Immature natural killer cell (primary cell): ENCODE data around the gene HOATZ. TPM values are rescaled to one million over a fixed set of nuclear protein-coding genes. Genes with fewer than 3 reads are reported as not detected.
A peak's percentile ranks its signal among the peaks of the same experiment; 100 is the strongest.

Source experiments
- DNase-seq, 3 donors: peaks; one replicate each; pipeline ENCODE4 v3.0.0; 2022; ENCODE audit warnings: mixed read lengths in 1 of 3
- H3K27ac Mint-ChIP-seq, 6 donors: one replicate each; pipeline ENCODE4 v1.8.0; 2020; ENCODE audit warnings: mixed read lengths in 6 of 6, mild to moderate bottlenecking in 5 of 6, inconsistent platforms in 4 of 6, moderate library complexity in 3 of 6
- H3K27me3 Mint-ChIP-seq, 3 donors: one replicate each; pipeline ENCODE4 v1.8.0; 2020 to 2021; ENCODE audit warnings: low read depth in 3 of 3, mild to moderate bottlenecking in 3 of 3, mixed read lengths in 3 of 3, moderate library complexity in 3 of 3, inconsistent platforms in 1 of 3
- H3K36me3 Mint-ChIP-seq, 3 donors: one replicate each; pipeline ENCODE4 v1.8.0; 2020; ENCODE audit warnings: mixed read lengths in 3 of 3, inconsistent platforms in 2 of 3, mild to moderate bottlenecking in 2 of 3
- H3K4me1 Mint-ChIP-seq, 2 donors: one replicate each; pipeline ENCODE4 v1.8.0; 2020; ENCODE audit warnings: inconsistent platforms in 2 of 2, mild to moderate bottlenecking in 2 of 2, mixed read lengths in 2 of 2, moderate library complexity in 1 of 2
- H3K4me3 Mint-ChIP-seq, 5 donors: one replicate each; pipeline ENCODE4 v1.8.0; 2020; ENCODE audit warnings: mild to moderate bottlenecking in 5 of 5, mixed read lengths in 5 of 5, inconsistent platforms in 3 of 5, moderate library complexity in 3 of 5
- H3K9me3 Mint-ChIP-seq, 6 donors: one replicate each; pipeline ENCODE4 v1.8.0; 2020; ENCODE audit warnings: mild to moderate bottlenecking in 6 of 6, mixed read lengths in 6 of 6, inconsistent platforms in 4 of 6, moderate library complexity in 3 of 6
- polyA plus RNA-seq, 3 donors: library from polyadenylated mRNA; unstranded; fragments of 300-500 nt; fragmentation: Illumina TruSeq; gene quantifications; one replicate each; pipeline ENCODE4 v1.2.3, GENCODE V29; 2021

The HOATZ gene
- polyA plus RNA-seq, 3 donors from 2014 or later: not detected

- no peaks in the 10 kb centered on the region for H3K36me3 Mint-ChIP-seq
- no peaks in the 10 kb centered on the region for H3K9me3 Mint-ChIP-seq
- peaks cover 3 to 23% (median 3%) of the 10 kb centered on the region in 3 donors for H3K27me3 Mint-ChIP-seq
- no peak overlapping the region for H3K27ac Mint-ChIP-seq
- no peak for DNase-seq
- no peak overlapping the region for H3K4me3 Mint-ChIP-seq
- no peaks in the 10 kb centered on the region for H3K4me1 Mint-ChIP-seq
Observed at GRCh38 chr11:111500481-111500880, 14.1 kb upstream of the HOATZ start.

- H3K27me3 Mint-ChIP-seq: peaks cover 0 to 28% (median 3%) of the 10 kb centered on the region in 3 donors
- no peaks in the 10 kb centered on the region for H3K36me3 Mint-ChIP-seq
Observed at GRCh38 chr11:111502611-111503010, 12.0 kb upstream of the HOATZ start.

GRCh38 chr11:111510311-111510710, 4.3 kb upstream of the HOATZ start:
- Mint-ChIP-seq H3K27me3 (peaks cover 6 to 34% (median 12%) of the 10 kb centered on the region in 3 donors), H3K9me3 (peaks cover 0 to 2% (median 0%) of the 10 kb centered on the region in 6 donors), H3K4me3 (no peak overlapping the region), H3K36me3 (no peaks in the 10 kb centered on the region), H3K27ac (no peak overlapping the region), H3K4me1 (peaks cover 8 to 12% of the 10 kb centered on the region in 2 donors)
- no peak for DNase-seq

More at GRCh38 chr11:111502611-111503010, 12.0 kb upstream of the HOATZ start:
- H3K4me3 Mint-ChIP-seq: no peak overlapping the region
- H3K9me3 Mint-ChIP-seq: no peaks in the 10 kb centered on the region
- no peaks in the 10 kb centered on the region for H3K4me1 Mint-ChIP-seq
- DNase-seq: no peak
- no peak overlapping the region for H3K27ac Mint-ChIP-seq

- Mint-ChIP-seq H3K27ac (no peak within 1 kb of the TSS), H3K9me3 (peaks cover 0 to 2% (median 0%) of the 10 kb centered on the region in 6 donors), H3K4me3 (peak within 1 kb of the TSS in 3 of 5 donors; percentile 10 to 70 (median 34)), H3K4me1 (peaks cover 8 to 12% of the 10 kb centered on the region in 2 donors), H3K27me3 (peaks cover 8 to 27% (median 12%) of the 10 kb centered on the region in 3 donors), H3K36me3 (no peaks in the 10 kb centered on the region)
- no peak for DNase-seq
Observed at GRCh38 chr11:111512296-111513239, 2.0 kb upstream of the HOATZ start, which contains the start of gene BTG4. TSS of gene BTG4 (minus strand) at chr11:111512386. CDS start at chr11:111498776, 13,610 bp downstream.

GRCh38 chr11:111513240-111513605, 1.4 kb upstream of the HOATZ start:
- Mint-ChIP-seq H3K9me3 (peaks cover 0 to 2% (median 0%) of the 10 kb centered on the region in 6 donors), H3K36me3 (no peaks in the 10 kb centered on the region), H3K27ac (no peak overlapping the region), H3K4me1 (peaks cover 8 to 12% of the 10 kb centered on the region in 2 donors), H3K27me3 (peaks cover 8 to 27% (median 12%) of the 10 kb centered on the region in 3 donors), H3K4me3 (peak overlapping the region in 2 of 5 donors; percentile 1 to 6)
- DNase-seq: no peak

- Mint-ChIP-seq H3K27ac (no peak overlapping the region), H3K4me3 (no peak overlapping the region), H3K4me1 (peaks cover 8 to 12% of the 10 kb centered on the region in 2 donors), H3K27me3 (peaks cover 4 to 23% (median 12%) of the 10 kb centered on the region in 3 donors), H3K36me3 (no peaks in the 10 kb centered on the region), H3K9me3 (peaks cover 0 to 2% (median 0%) of the 10 kb centered on the region in 6 donors)
- DNase-seq: no peak
Observed at GRCh38 chr11:111515591-111515990, 1.0 kb downstream of the HOATZ start.

GRCh38 chr11:111518668-111519067, 4.1 kb downstream of the HOATZ start:
- DNase-seq: no peak
- Mint-ChIP-seq H3K27ac (no peak overlapping the region), H3K4me3 (no peak overlapping the region)

GRCh38 chr11:111520560-111520959, 6.0 kb downstream of the HOATZ start:
- no peaks in the 10 kb centered on the region for H3K4me1 Mint-ChIP-seq
- H3K36me3 Mint-ChIP-seq: no peaks in the 10 kb centered on the region
- H3K4me3 Mint-ChIP-seq: no peak overlapping the region
- H3K27ac Mint-ChIP-seq: no peak overlapping the region
- peaks cover 0 to 2% (median 1%) of the 10 kb centered on the region in 3 donors for H3K27me3 Mint-ChIP-seq
- no peaks in the 10 kb centered on the region for H3K9me3 Mint-ChIP-seq
- no peak for DNase-seq

More at GRCh38 chr11:111518668-111519067, 4.1 kb downstream of the HOATZ start:
- no peaks in the 10 kb centered on the region for H3K36me3 Mint-ChIP-seq
- peaks cover 2 to 6% of the 10 kb centered on the region in 2 donors for H3K4me1 Mint-ChIP-seq
- H3K27me3 Mint-ChIP-seq: peaks cover 6 to 11% (median 6%) of the 10 kb centered on the region in 3 donors
- no peaks in the 10 kb centered on the region for H3K9me3 Mint-ChIP-seq

GRCh38 chr11:111521135-111521534, 6.6 kb downstream of the HOATZ start:
- H3K9me3 Mint-ChIP-seq: no peaks in the 10 kb centered on the region
- H3K4me1 Mint-ChIP-seq: no peaks in the 10 kb centered on the region
- H3K27me3 Mint-ChIP-seq: peaks cover 0 to 2% (median 1%) of the 10 kb centered on the region in 3 donors
- no peak overlapping the region for H3K27ac Mint-ChIP-seq
- H3K4me3 Mint-ChIP-seq: no peak overlapping the region
- no peak for DNase-seq
- no peaks in the 10 kb centered on the region for H3K36me3 Mint-ChIP-seq

GRCh38 chr11:111522426-111522825, 7.8 kb downstream of the HOATZ start:
- H3K4me1 Mint-ChIP-seq: no peaks in the 10 kb centered on the region
- H3K36me3 Mint-ChIP-seq: no peaks in the 10 kb centered on the region

GRCh38 chr11:111523343-111523742, 8.8 kb downstream of the HOATZ start:
- H3K4me3 Mint-ChIP-seq: no peak overlapping the region
- no peaks in the 10 kb centered on the region for H3K9me3 Mint-ChIP-seq
- H3K36me3 Mint-ChIP-seq: no peaks in the 10 kb centered on the region
- no peak for DNase-seq
- H3K4me1 Mint-ChIP-seq: no peaks in the 10 kb centered on the region
- peaks cover 0 to 2% (median 1%) of the 10 kb centered on the region in 3 donors for H3K27me3 Mint-ChIP-seq
- no peak overlapping the region for H3K27ac Mint-ChIP-seq

More at GRCh38 chr11:111522426-111522825, 7.8 kb downstream of the HOATZ start:
- Mint-ChIP-seq H3K27ac (no peak overlapping the region), H3K9me3 (no peaks in the 10 kb centered on the region), H3K27me3 (peaks cover 0 to 2% (median 1%) of the 10 kb centered on the region in 3 donors), H3K4me3 (no peak overlapping the region)
- DNase-seq: no peak

GRCh38 chr11:111524056-111524455, 9.5 kb downstream of the HOATZ start:
- Mint-ChIP-seq H3K4me1 (no peaks in the 10 kb centered on the region), H3K36me3 (no peaks in the 10 kb centered on the region), H3K4me3 (no peak overlapping the region), H3K9me3 (no peaks in the 10 kb centered on the region), H3K27ac (no peak overlapping the region), H3K27me3 (peaks cover 1 to 4% (median 4%) of the 10 kb centered on the region in 3 donors)
- no peak for DNase-seq

GRCh38 chr11:111525456-111525855, 10.9 kb downstream of the HOATZ start:
- Mint-ChIP-seq H3K4me3 (no peak overlapping the region), H3K27ac (no peak overlapping the region), H3K9me3 (no peaks in the 10 kb centered on the region), H3K27me3 (peaks cover 1 to 9% (median 4%) of the 10 kb centered on the region in 3 donors), H3K4me1 (no peaks in the 10 kb centered on the region), H3K36me3 (no peaks in the 10 kb centered on the region)
- no peak for DNase-seq

GRCh38 chr11:111526501-111526900, 11.9 kb downstream of the HOATZ start:
- no peak for DNase-seq

More at GRCh38 chr11:111526501-111526900, 11.9 kb downstream of the HOATZ start:
- no peak overlapping the region for H3K27ac Mint-ChIP-seq
- no peak overlapping the region for H3K4me3 Mint-ChIP-seq
- no peaks in the 10 kb centered on the region for H3K36me3 Mint-ChIP-seq
- H3K27me3 Mint-ChIP-seq: peaks cover under 1 to 11% (median 3%) of the 10 kb centered on the region in 3 donors
- no peaks in the 10 kb centered on the region for H3K4me1 Mint-ChIP-seq
- H3K9me3 Mint-ChIP-seq: no peaks in the 10 kb centered on the region
